Body of pancreas (tissue), 4 donors: ENCODE data around the gene VEZT. TPM values are rescaled to one million over a fixed set of nuclear protein-coding genes. Genes with fewer than 3 reads are reported as not detected.

Experiments used
- ATAC-seq: fragments of 150-250 bp; one replicate; pipeline ENCODE4 v1.9.1; 2016
- DNase-seq, 4 donors: peaks; one replicate each; pipeline ENCODE4 v3.0.0-alpha.2; 2019
- H3K27ac ChIP-seq, 4 donors: fragments of 200-600 bp; sonication (generic); 1 replicate in 3 of 4; 2 replicates in 1 of 4; pipeline versions ENCODE4 v1.5.1 to v1.6.1; 2016 to 2019; ENCODE audit warnings: mild to moderate bottlenecking in 1 of 4, mixed read lengths in 1 of 4, moderate library complexity in 1 of 4
- H3K27me3 ChIP-seq, 2 donors: fragments of 200-600 bp; sonication (generic); one replicate each; pipeline ENCODE4 v1.6.0; 2016; ENCODE audit warnings: mild to moderate bottlenecking in 1 of 2
- H3K36me3 ChIP-seq, 2 donors: fragments of 200-600 bp; sonication (generic); replicated peaks in 1 of 2; 2 replicates each; pipeline ENCODE4 v1.5.1; 2016; ENCODE audit warnings: low read depth in 2 of 2; ENCODE audit not compliant: insufficient read depth in 1 of 2
- H3K4me1 ChIP-seq: fragments of 200-600 bp; sonication (generic); one replicate; pipeline ENCODE4 v1.6.0; 2016
- H3K4me3 ChIP-seq, 2 donors: fragments of 200-600 bp; sonication (generic); 1 replicate in 1 of 2; 2 replicates in 1 of 2; pipeline ENCODE4 v1.5.1; 2016 to 2019
- H3K9me3 ChIP-seq, 3 donors: fragments of 200-600 bp; sonication (generic); 1 replicate in 2 of 3; 2 replicates in 1 of 3; pipeline ENCODE4 v1.5.1; 2016
- POLR2A ChIP-seq, 3 donors: fragments of 450-650 bp; IDR thresholded peaks; one replicate each; pipeline ENCODE4 v1.6.1; 2016; ENCODE audit warnings: antibody characterized with exemption in 3 of 3, mild to moderate bottlenecking in 2 of 3
- WGBS, 2 donors: methylation state at CpG; one replicate each; pipeline ENCODE4 v1.1.5; 2017; 5-methylcytosine and 5-hydroxymethylcytosine counted together
- intact Hi-C: fragments of 100-400 bp; cut with DNase I; formaldehyde crosslinking; loops from one replicate; pipeline ENCODE4 v1.15.1; 2023
- total RNA-seq, 2 donors: library from RNA; depleted of rRNA; stranded (reverse); fragments of >200 nt; gene quantifications; one replicate each; pipeline ENCODE4 v1.1.0, GENCODE V29; 2016
- TF ChIP-seq, protein P1 (sequence below), 7 experiments: fragments of 450-650 bp in 4 of 7; fragments of 200-600 bp in 3 of 7; sonication (generic) in 3 of 7; IDR thresholded peaks; one replicate each; pipeline ENCODE4 v1.5.1; 2016 to 2019; ENCODE audit warnings: antibody characterized with exemption in 7 of 7

The VEZT gene
- total RNA-seq, 2 donors from 2014 or later = 50.8 to 56.4 TPM

DNA sequence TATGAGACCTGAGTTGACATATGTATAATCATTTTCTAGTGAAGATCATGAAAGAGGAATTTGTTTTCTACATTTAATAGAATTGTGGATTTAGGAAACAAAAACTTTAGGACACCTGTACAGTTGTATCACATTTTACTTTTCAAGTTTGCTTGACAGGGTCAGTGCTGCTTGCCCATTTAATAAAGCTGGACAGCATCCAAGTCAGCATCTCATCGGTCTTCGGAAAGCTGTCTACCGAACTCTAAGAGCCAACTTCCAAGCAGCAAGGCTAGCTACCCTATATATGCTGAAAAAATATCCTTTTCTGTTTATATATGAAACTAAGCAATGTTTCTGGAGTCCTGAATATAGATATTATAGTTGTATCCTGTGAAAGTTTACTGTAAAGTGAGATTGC, 52.3 kb downstream of the VEZT start:
- TF ChIP-seq, protein P1, sequence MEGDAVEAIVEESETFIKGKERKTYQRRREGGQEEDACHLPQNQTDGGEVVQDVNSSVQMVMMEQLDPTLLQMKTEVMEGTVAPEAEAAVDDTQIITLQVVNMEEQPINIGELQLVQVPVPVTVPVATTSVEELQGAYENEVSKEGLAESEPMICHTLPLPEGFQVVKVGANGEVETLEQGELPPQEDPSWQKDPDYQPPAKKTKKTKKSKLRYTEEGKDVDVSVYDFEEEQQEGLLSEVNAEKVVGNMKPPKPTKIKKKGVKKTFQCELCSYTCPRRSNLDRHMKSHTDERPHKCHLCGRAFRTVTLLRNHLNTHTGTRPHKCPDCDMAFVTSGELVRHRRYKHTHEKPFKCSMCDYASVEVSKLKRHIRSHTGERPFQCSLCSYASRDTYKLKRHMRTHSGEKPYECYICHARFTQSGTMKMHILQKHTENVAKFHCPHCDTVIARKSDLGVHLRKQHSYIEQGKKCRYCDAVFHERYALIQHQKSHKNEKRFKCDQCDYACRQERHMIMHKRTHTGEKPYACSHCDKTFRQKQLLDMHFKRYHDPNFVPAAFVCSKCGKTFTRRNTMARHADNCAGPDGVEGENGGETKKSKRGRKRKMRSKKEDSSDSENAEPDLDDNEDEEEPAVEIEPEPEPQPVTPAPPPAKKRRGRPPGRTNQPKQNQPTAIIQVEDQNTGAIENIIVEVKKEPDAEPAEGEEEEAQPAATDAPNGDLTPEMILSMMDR (IDR thresholded peaks at IDR 0.05) = no peak
- TF ChIP-seq POLR2A (IDR thresholded peaks at IDR 0.05) = no peak
- no peak overlapping the region for H3K27ac ChIP-seq
- no peaks in the 10 kb centered on the region for H3K4me1 ChIP-seq
- peaks cover 0 to 15% of the 10 kb centered on the region in 2 donors for H3K36me3 ChIP-seq
- intact Hi-C loops = no loop called here
- H3K4me3 ChIP-seq = no peak overlapping the region
- ATAC-seq (no peak), DNase-seq (no peak)
- H3K9me3 ChIP-seq = no peaks in the 10 kb centered on the region
- H3K27me3 ChIP-seq = no peaks in the 10 kb centered on the region
- 72 to 81% methylated on average over 3 of the region's 3 CpGs for WGBS, 2 donors

DNA sequence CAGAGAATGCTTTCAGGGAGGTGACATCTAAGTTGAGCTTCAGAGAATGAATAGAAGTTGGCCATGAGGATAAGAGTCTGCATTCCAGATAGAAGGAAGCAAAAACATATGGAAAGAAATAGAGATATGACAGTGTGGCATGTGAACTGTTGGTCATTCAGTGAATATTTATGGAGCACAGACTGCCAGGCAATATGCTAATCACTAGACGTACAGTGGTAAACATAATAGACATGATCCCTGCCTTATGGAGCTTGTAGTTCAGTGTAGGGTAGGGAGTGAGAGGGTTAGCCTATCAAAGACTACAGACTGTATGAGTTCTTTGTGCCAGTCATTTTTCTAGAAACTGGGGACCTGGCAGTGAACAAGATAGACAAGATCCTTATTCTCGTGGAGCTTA, 53.9 kb downstream of the VEZT start:
- Histone ChIP-seq H3K4me3 (no peak overlapping the region), H3K36me3 (peaks cover 0 to 15% of the 10 kb centered on the region in 2 donors), H3K4me1 (no peaks in the 10 kb centered on the region), H3K9me3 (no peaks in the 10 kb centered on the region), H3K27ac (no peak overlapping the region), H3K27me3 (no peaks in the 10 kb centered on the region)
- no peak for DNase-seq
- 44 to 46% methylated on average over 2 of the region's 2 CpGs for WGBS, 2 donors
- TF ChIP-seq, protein P1 (IDR thresholded peaks at IDR 0.05) = no peak
- no peak for TF ChIP-seq POLR2A (IDR thresholded peaks at IDR 0.05)
- no peak for ATAC-seq
- intact Hi-C loops = no loop called here

DNA sequence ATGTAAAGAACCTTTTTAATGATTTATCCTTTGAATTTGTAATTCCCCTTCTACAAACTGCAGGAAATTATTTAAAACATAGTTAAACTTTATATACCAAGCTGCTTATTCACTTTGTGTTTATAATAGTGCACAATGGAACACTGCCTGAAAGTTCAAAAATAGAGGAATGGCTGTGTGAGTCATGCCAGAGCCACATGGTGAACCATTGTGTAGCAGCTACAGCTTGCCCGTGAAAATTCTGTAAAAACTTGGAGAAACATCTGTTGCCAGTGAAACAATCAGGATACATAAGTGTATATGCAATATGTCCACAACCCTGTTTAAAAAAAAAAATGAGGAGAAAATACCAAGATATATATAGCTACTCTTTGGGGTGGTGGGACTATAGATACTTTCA, 59.5 kb downstream of the VEZT start:
- Histone ChIP-seq H3K4me1 (no peaks in the 10 kb centered on the region), H3K9me3 (no peaks in the 10 kb centered on the region), H3K4me3 (no peak overlapping the region), H3K36me3 (peaks cover 0 to 10% of the 10 kb centered on the region in 2 donors), H3K27me3 (no peaks in the 10 kb centered on the region), H3K27ac (no peak overlapping the region)
- WGBS, 2 donors = 88 to 92% methylated on average over 1 of the region's 1 CpG
- TF ChIP-seq, protein P1 (IDR thresholded peaks at IDR 0.05) = no peak
- no peak for TF ChIP-seq POLR2A (IDR thresholded peaks at IDR 0.05)
- no peak for ATAC-seq
- intact Hi-C loops = no loop called here
- DNase-seq = no peak

DNA sequence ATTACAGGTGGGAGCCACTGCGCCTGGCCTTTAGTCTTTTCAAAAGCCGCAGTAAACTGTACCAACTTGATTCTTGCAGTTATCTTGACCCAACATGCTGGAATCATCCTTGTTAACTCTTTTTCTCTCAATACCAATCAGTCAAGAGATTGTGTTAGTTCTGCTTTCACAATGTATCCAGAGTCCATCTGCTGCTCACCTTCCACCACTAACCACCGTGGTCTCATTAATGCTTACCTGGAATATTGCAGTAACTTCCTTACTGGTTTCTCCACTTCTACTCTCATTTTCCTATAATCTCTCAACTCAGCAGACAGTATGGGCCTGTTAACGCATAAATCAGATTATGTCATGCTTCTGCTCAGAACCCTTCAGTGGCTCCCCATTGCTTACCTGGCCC, 62.2 kb downstream of the VEZT start:
- no peaks in the 10 kb centered on the region for H3K4me1 ChIP-seq
- ATAC-seq (no peak), DNase-seq (no peak)
- intact Hi-C loops = no loop called here
- H3K27me3 ChIP-seq = no peaks in the 10 kb centered on the region
- TF ChIP-seq, protein P1 (IDR thresholded peaks at IDR 0.05) = no peak
- TF ChIP-seq POLR2A (IDR thresholded peaks at IDR 0.05) = no peak
- no peak overlapping the region for H3K4me3 ChIP-seq
- WGBS, 2 donors = 98% methylated on average over 4 of the region's 4 CpGs
- no peaks in the 10 kb centered on the region for H3K9me3 ChIP-seq
- H3K36me3 ChIP-seq = peaks cover 0 to 10% of the 10 kb centered on the region in 2 donors
- H3K27ac ChIP-seq = no peak overlapping the region

DNA sequence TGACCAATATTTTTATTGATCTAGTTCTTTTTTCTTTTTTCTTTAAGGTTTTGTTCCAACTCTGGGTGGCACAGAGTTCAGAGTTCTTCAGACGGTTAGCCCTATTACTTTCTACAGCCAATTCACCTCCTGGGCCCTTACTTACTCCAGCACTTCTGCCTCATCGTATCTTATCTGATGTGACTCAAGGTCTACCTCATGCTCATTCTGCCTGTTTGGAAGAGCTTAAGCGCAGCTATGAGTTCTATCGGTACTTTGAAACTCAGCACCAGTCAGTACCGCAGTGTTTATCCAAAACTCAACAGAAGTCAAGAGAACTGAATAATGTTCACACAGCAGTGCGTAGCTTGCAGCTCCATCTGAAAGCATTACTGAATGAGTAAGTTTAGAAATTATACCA, 64.7 kb downstream of the VEZT start:
- Histone ChIP-seq H3K27ac (no peak overlapping the region), H3K4me3 (no peak overlapping the region), H3K9me3 (no peaks in the 10 kb centered on the region), H3K4me1 (no peaks in the 10 kb centered on the region), H3K36me3 (peaks cover 0 to 10% of the 10 kb centered on the region in 2 donors), H3K27me3 (no peaks in the 10 kb centered on the region)
- no peak for DNase-seq
- WGBS, 2 donors = 79% methylated on average over 6 of the region's 6 CpGs
- TF ChIP-seq, protein P1 (IDR thresholded peaks at IDR 0.05) = no peak
- no peak for TF ChIP-seq POLR2A (IDR thresholded peaks at IDR 0.05)
- ATAC-seq = no peak
- intact Hi-C loops = no loop called here
